HG03442 (cell line): ENCODE measurements around the gene DACT2.
"Not testable (repeated sequence)": the region's sequence is repeated elsewhere in the genome, so short reads cannot be mapped to it uniquely, and the experiment has no call there.

ENCODE experiments used
- ATAC-seq: cut with Tn5 transposase; IDR thresholded peaks from one replicate; pipeline ENCODE4 v1.9.1; 2021; ENCODE audit warnings: mild to moderate bottlenecking, moderate library complexity; ENCODE audit not compliant: unreplicated experiment

Gene DACT2

GRCh38 chr6:168285456-168285855 is 34.1 kb downstream of the DACT2 start:
- ATAC-seq: no peak

DNA sequence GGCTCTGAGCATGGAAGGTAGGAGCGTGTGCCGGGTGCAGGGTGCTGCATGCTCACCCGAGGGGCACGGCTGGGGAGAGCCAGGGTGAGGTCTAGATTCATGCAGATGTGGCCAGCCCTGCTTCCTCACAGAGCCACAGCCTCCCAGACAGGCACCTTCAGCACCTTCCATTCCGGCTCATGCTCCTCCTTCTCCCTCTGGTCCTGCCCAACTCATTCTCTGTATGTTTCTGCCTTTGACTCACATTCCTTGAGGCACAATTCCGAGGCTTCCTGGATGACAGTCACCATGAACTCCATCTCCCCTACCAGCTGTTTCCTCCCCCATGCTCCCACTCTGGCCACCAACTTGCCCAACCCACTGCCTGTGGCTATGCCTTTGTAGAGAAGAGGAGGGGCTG is 35.4 kb downstream of the DACT2 start:
- no peak for ATAC-seq

GRCh38 chr6:168283686-168284025 is 35.9 kb downstream of the DACT2 start:
- no peak for ATAC-seq

DNA sequence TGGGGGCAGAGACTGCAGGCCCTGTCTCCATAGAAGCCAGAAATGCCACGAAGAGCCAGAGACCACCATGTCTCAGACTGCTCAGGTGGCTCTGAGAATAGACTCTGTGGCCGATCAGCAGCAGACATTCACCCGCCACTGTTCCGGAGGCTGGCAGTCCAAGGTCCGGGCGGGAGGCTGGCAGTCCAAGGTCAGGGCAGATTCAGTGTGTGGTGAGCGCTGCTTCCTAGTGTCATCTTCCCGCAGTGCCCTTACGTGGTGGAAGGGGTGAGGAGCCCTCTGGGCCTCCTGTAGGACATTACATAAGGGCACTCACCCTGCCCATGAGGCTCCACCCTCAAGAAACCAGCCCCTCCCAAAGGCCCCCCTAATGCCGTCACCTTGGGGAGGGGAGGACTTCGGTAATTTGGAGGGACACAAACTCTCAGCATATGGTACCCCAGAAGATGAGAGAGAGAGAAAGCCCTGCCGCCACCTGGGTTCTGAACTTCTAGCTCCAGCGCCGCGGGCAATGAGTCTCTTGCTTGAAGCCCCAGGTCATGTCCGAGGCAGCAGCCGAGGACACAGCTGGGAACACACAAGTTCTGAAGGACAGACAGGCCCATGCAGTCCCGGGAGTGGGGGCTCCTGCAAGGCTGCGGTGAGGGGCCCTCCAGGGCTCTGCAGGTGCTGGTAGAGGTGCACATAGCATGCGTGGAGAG is 36.4 kb downstream of the DACT2 start:
- no peak for ATAC-seq

GRCh38 chr6:168281826-168282225 is 37.8 kb downstream of the DACT2 start:
- no peak for ATAC-seq

- ATAC-seq: not testable (repeated sequence)
Measured at GRCh38 chr6:168281314-168281713, 38.3 kb downstream of the DACT2 start.

DNA sequence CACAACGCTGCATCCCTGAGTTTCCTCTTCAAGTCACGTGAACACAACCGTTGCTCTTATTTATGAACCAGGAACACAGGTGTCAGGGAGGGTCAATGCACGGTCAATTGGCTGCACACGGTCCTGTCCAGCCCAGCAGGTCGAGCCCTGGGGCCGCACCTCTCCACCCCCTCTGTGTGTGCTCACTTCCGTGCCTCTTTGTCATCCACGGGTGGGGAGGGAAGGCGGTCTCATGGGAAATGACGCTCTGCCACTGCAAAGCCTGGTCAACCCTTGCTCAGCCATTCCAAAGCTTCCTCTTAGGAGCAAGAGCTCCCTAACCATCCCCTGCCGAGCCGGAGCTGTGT is 38.7 kb downstream of the DACT2 start:
- no peak for ATAC-seq

DNA sequence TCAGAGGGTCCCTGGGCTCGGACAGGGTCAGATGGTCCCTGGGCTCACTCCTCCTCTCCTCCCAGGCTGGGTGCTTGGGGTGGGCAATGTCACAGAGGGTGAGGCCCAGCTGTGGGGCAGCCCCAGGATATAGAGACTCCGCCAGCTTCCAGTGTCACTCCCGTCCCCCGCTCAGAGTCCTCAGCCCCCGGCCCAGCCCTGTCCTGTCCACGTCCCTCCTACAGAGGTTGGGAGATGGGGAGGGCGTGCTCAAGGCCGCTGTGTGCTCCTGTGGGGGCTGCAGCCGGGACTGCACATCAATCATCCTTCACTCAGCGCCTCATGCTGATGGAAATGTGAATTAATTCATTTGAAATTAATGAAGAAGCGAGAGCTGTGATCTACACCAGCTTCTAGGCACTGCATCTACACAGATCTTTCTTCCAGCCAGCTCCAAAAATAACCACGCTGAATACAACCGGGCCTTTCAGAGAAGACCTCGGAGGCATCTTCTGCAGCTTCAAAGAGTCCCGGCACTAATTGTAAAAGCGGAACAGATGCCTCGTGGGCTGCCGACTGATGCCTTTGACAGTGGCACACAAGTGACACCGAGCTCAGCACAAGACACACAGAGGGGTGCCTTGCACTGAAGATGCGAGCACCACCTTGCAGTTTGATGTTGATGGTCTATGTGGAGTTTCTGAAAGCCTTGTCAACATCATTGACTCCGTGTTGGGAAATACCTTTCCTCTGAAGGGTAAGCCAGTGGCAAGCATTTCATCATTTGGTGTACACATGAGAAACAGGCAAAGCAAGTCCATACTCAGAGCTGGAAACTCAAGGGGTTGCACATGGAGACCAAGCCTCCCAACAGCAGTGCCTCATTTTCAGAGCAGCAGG is 39.3 kb downstream of the DACT2 start:
- ATAC-seq: no peak

GRCh38 chr6:168279403-168279935 is 40.1 kb downstream of the DACT2 start:
- ATAC-seq: no peak

- ATAC-seq: no peak
Measured at GRCh38 chr6:168278904-168279303, 40.7 kb downstream of the DACT2 start.

DNA sequence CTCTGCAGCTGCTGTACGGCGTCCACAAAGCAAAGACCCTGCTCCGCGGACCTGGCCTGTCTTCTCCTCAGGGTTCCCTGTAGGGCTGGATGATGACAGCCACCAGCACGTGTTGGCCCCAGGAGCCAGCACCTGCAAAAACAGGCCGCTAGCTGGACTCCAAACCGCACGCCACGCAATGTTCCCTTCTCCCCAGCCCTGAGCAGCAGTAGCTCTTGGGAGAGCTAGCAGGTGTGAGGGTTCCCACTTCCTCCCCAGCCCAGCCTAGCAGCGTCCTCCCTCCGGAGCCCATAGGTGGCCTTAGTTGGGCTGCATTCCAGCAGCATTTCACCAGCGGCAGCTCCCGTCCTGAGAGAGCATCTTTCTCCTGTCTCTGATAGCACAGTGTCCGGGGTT is 42.3 kb downstream of the DACT2 start:
- ATAC-seq: no peak

GRCh38 chr6:168276576-168277273 is 42.9 kb downstream of the DACT2 start:
- ATAC-seq: no peak

DNA sequence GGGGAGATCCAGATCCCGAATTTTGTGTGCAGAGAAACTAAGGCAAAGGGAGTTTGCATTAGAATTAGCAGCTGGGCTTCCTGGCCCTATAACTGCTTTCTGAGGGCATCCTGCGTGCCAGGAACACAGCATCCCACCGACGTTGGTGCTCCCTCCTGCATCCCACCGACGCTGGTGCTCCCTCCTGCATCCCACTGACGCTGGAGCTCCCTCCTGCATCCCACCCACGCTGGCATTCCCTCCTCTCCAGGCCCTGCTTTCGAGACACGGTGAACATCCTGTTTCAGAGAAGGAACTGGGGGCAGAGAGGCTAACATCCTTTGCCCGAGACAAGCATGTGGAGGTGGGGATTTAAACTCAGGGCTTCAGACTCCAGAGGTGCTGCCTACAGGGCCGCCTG is 44.4 kb downstream of the DACT2 start:
- ATAC-seq: no peak

DNA sequence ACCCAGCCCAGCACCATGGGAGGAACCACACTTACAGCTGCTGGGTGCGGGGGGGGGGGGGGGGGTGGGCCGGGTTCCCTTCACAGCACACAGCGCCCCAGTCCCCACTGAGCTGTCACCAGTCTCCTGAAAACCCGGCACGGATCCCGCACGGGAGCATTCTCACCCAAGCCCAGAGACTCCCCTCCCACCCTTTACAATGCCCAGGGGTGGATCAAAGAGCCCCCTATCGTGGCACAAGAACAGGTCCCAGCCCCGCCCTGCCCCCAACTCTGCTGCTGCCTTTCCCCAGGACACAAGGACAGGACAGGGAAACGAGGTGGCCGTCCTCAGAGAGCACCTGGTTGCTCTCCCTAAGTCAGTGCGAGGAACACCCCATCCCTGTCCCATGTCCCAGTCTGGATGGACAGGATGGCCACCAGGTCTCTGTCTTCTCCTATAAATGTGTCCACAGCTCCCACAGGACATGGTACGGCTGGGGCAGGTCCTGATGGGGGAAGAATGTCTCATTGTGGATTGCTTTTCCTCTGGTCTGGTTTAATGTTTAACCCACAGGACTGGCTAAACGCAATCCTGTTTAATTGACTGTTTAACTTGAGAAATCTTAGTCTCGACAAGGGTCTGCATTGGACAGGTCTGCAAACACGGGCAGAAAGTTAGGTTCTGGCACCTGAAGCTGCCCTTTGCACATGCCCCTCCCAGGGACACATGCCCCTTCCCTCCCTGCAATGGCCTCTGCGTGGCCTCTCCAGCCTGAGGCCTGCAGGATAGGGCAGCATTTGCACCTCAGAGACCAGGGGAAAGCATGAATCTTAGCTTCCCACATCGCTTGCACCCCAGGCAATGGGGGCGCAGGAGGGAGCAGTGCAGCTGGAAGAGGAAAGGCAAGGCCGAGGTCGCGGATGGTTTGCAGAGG is 45.3 kb downstream of the DACT2 start:
- no peak for ATAC-seq

DNA sequence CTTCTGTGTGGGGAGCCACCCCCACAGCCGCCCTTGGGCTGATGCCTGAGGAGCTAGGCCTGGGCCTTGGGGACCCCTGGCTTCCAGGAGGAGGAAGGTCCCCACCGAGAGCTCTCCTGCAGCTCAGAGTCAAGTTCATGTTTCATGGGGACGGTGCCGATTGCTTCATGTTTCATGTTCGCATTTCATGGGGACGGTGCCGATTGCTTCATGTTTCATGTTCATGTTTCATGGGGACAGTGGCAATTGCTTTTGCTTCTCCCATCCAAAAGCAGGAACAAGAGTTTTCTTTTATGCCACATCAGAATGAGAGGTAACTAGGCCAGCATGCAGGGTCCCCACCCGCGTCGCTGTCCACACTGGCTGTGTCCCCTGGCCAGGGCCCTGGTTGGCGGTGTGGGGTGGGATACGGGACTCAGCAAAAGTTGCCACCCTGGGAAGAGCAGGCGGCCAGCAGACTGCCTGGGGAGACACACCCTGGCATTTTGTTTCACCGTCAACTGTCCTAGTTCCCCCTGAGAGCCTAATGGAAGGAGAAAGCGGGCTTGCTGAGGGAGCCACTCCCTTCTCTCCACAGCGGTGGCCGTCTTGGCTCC is 46.0 kb downstream of the DACT2 start:
- no peak for ATAC-seq

GRCh38 chr6:168272415-168273325 is 46.9 kb downstream of the DACT2 start:
- no peak for ATAC-seq

DNA sequence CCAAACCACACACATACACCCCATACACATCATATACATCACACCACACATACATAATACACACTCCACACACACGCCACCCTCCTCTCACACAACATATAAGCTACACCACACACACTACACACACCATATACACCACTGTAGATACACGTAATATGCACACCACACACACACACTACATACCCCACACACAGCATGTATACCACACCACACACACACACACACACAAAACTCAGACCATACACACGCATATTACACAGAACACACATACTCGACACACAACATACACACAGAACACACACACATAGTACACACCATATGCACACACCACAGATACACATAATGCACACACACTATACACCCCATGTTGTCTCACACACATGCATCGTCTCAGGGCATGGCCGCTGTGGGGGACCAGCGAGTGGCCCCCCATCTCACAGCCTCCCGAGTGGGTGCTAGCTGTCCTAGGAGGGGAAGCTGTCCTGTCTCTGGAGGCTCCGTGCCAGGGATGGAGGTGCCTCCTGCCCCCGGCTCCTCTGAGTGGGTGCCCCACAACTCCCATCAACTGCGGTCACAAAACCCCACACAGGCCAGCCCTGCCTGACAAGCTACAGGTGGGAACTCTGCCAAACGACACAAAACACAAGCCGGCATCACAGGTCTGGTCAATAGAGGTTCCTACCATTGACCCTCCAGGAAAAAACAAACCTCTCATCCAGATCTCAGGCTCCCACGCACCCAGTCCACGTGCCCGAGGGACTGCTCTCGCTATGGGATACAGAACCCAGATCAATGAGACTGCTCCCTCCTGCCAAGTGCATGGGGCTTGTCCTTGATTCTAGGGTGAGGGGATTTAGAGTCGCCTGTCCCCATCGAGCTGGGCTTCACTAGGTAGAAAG is 49.1 kb downstream of the DACT2 start:
- ATAC-seq: no peak
